Stimulated activated CD4-positive, alpha-beta T cell treated with anti-CD3 and anti-CD28 coated beads, TNF-alpha, amount 100 ng/mL, for 1 hour (primary cell): ENCODE data around the gene EPHA10.
"Not testable (repeated sequence)": the region's sequence is repeated elsewhere in the genome, so short reads cannot be mapped to it uniquely, and the experiment has no call there.

Source experiments
- DNase-seq, 3 donors: peaks; one replicate each; pipeline ENCODE4 v3.0.0-alpha.2; 2020; ENCODE audit warnings: low read depth in 3 of 3, low spot score in 1 of 3

The EPHA10 gene

DNA sequence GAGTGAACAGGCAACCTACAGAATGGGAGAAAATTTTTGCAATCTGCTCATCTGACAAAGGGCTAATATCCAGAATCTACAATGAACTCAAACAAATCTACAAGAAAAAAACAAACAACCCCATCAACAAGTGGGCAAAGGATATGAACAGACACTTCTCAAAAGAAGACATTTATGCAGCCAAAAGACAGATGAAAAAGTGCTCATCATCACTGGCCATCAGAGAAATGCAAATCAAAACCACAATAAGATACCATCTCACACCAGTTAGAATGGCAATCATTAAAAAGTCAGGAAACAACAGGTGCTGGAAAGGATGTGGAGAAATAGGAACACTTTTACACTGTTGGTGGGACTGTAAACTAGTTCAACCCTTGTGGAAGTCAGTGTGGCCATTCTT, 6.5 kb upstream of the EPHA10 start:
- not testable (repeated sequence) for DNase-seq

- DNase-seq, result no peak
These were observed 2.6 kb upstream of the EPHA10 start for GRCh38 chr1:37767488-37767887.

DNA sequence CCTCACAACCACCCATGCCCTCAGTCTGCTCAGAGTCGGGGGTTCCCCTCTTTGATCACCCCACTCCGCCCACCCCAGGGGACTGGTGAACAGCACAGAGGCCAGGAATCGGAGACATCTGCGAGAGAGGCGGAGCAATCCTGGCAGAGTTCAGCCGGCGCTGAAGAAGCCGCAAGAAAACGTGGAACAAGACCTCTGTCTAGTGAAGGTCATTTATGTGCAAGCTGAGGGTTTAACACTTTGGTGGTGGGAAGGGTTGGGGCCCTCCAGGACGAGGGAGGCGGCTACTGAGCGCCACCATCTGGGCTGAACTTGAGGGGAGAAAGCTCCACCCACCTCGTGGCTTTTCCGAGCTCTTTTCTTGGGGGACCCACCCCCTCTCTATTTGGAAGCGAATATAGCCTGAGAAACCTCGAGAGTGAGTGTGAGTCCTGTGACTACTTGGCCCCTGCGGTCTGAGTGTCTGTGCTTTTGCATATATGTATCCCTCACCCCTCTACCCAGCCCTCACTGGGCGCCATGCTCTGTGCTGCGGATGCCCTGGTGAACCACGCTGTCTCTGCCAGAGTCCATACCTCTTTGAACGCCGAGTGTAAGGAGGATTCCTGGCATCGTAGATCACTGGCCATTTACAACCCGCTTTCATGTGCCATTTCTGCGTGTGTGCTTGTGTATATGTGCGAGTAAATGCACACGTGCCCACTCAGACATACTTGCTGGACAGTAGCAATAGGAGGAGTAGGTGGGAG, 1.2 kb upstream of the EPHA10 start:
- DNase-seq, result no peak

DNA sequence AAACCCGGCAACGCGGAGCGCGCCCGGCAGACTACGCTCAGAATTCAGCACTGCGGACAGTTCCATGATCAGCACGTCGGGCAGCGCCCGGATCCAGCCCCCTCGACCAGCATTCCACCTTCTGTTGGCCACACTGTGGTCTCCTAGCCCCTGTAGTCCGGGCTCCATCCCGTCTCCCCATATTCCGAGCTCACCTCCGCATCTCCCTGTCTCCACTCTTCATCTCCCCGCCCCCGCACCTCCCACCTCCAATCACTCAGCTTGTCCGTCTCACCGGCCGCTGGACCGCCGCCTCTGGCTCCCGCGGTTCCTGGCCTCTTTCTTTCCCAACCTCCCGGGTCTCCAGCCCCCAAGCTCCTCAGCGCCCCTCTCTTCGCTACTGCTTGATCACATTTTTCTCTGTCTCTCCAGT, 500 bp downstream of the EPHA10 start:
- no peak for DNase-seq

DNA sequence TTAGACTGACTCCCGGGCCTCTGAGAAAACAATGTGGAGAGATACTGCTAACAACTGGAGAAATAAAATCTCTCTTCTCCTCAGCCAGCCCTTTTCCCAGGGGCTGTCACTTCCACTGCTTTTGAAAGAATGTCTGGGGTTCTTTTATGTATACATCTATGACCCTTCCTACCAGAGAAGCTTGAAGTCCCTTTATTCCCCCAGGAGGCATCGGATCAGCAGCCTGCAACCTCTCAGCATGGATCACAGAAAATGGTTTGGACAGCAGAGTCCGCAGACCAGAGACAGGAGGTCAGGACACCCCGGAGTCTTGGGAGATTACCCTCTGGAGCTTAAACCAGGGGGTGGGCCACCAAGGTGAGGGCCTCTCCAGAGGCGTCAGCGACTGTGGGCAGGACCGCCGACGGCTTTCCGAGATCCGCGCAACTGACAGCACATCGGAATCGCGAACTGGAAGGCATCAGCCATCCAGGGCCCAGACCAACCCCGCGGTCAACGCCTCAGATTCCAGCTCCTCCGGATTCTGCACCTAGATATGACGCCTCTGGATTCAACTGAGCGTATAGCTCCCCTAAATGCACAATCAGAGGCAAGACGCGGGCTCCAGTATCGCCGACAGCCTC, 1.0 kb downstream of the EPHA10 start:
- DNase-seq, result no peak

GRCh38 chr1:37762516-37762915, 2.4 kb downstream of the EPHA10 start:
- DNase-seq, result no peak

GRCh38 chr1:37761416-37762095, 3.4 kb downstream of the EPHA10 start:
- DNase-seq, result no peak

GRCh38 chr1:37759451-37759850, 5.5 kb downstream of the EPHA10 start:
- no peak for DNase-seq

- DNase-seq, result no peak
These were observed 8.9 kb downstream of the EPHA10 start for GRCh38 chr1:37755951-37756560.

DNA sequence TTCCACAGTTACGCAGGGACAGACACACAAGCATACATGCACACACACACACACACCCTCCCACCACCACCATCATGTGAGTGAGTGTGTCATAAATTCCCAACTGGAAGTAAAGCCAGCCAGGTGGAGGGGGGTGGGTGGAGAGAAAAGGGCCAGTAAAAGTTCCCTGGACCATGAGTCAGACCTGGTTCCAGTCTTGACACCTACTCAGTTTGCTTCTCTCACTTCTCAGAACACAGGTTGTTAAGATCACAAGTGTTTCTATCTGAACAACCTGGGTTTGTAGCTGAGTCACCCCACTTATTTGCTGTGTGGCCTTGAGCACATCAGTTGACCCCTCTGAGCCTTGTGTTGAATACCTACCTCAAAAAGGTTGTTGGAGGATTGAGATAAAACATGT, 9.6 kb downstream of the EPHA10 start:
- DNase-seq, result no peak

GRCh38 chr1:37753473-37754321, 11.2 kb downstream of the EPHA10 start:
- no peak for DNase-seq

DNA sequence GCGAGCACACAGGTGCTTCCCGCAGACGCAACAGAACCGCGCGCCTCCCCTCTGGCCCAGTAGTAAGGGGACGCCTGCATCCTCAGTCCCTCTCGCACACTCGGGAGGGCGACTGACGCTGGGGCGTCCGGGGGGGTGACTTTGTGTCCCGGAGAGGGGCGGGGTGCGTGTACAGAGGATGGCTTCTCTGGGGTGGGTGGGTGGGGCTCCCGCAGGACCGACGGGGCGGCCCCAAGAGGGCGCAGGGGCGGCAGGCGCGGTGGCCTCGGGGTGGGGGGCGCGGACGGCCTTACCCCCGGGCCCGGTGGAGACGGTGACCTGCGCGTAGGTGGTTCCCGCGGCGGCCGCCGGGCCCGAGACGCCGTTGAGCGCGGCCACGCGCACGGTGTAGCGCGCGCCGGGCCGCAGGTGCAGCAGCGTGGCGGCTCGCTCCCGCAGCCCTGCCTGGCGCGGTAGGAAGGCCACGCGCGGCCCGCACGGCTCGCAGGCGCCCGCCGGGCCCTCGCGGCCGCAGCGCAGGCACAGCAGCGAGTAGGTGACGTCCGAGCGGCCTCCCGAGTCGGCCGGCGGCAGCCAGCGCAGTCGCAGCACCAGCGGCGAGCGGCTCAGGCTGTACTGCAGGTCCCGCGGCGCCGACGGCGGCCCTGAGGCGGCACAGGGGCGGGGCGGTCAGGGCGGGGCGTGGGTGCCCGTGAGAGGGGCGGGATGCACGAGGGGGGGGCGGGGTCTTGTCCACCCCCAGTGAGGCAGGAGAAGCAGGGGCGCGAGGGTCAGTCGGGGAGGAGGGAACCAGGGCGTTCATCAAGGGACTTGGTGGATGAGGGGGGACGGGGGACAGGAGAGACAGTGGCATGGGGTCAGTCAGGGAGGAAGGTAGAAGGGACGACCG, 12.1 kb downstream of the EPHA10 start:
- no peak for DNase-seq

GRCh38 chr1:37752213-37752582, 12.7 kb downstream of the EPHA10 start:
- DNase-seq, result no peak

DNA sequence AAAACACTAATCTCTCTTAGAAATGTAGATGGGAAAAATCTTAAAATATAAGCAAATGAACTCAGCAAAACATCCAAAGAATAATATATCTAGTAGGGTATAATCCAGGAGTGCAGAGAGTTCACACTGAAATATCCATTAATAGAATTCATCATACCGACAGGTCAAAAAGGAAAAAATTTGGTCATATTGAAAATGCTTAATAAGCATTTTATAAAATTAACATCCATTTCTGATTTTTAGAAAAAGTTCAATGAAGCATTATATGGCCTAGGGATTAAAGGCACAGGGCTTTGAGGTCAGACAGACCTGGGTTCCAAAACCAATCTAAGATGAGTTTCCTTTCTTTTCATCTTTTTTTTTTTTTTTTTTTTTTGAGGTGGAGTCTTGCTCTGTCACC, 16.4 kb downstream of the EPHA10 start:
- DNase-seq, result no peak

DNA sequence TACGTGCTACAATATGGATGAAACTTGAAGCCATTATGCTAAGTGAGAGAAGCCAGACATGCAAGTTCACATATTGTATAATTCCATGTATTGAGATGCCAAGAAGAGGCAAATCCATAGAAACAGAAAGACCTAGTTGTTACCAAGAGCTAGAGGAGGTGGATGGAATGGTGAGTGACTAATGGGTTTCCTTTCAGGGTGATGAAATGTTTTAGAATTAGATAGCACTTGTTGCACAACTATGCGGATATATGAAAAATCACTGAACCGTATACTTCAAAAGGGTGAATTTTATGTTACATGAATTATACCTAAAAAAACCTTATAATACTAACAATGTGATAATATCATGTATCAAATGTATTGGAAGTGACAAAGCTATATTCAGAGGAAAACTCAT, 18.1 kb downstream of the EPHA10 start:
- no peak for DNase-seq

- no peak for DNase-seq
These were observed 23.3 kb downstream of the EPHA10 start for GRCh38 chr1:37741662-37742061.

- no peak for DNase-seq
These were observed 23.8 kb downstream of the EPHA10 start for GRCh38 chr1:37741130-37741529.

DNA sequence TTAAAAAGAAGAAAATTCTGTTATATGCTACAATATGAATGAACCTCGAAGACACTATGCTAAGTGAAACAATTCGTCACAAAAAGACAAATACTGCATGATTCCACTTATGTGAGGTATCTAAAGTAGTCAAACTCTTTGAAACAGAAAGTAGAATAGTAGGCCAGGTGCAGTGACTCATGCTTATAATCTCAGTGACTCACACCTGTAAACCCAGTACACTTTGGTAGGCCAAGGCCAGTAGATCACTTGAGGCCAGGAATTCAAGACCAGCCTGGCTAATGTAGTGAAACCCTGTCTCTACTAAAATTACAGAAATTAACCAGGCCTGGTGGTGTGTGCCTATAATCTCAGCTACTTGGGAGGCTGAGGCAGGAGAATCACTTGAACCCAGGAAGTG, 25.7 kb downstream of the EPHA10 start:
- no peak for DNase-seq

GRCh38 chr1:37738619-37739018, 26.3 kb downstream of the EPHA10 start:
- not testable (repeated sequence) for DNase-seq

DNA sequence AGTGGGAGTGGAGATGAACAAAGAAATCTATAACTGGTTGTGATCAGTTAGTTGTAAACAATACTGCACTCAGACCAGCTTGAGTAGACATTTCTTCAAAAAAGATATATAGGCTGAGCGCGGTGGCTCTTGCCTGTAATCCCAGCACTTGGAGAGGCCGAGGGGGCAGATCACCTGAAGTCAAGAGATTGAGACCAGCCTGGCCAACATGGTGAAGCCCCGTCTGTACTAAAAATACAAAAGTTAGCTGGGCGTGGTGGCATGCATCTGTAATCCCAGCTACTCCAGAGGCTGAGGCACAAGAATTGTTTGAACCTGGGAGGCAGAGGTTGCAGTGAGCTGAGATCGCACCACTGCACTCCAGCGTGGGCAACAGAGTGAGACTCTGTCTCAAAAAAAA, 26.9 kb downstream of the EPHA10 start:
- not testable (repeated sequence) for DNase-seq
